ENCODE results near the gene ALX3. TPM values are rescaled to one million over a fixed set of nuclear protein-coding genes. Genes with fewer than 3 reads are reported as not detected.

ALX3 gene
- polyA plus RNA-seq, 2 donors, result 0.04 to 0.06 TPM

GRCh38 chr1:110059133-110059863, 11.2 kb downstream of the ALX3 start:
- Histone ChIP-seq H3K4me1 (ENCODE audit: control insufficient read depth in 2 of 2, insufficient read depth in 2 of 2, low read length in 1 of 2) (peaks cover 0 to 3% of the 10 kb centered on the region in 2 donors), H3K4me3 (ENCODE audit: low read depth in 1 of 2, low read length in 2 of 2) (no peak overlapping the region), H3K27me3 (ENCODE audit: control insufficient read depth in 1 of 2, insufficient read depth in 2 of 2, low read length in 2 of 2) (no peaks in the 10 kb centered on the region), H3K9me3 (ENCODE audit: control insufficient read depth in 2 of 2, insufficient read depth in 1 of 2, low read depth in 1 of 2, low read length in 1 of 2) (no peaks in the 10 kb centered on the region), H3K27ac (ENCODE audit: low read depth in 2 of 2, low read length in 1 of 2) (no peak overlapping the region), H3K36me3 (ENCODE audit: control insufficient read depth in 2 of 2, insufficient read depth in 2 of 2, low read length in 1 of 2) (peaks cover 15 to 31% of the 10 kb centered on the region in 2 donors)
- WGBS, 2 donors, result 85 to 88% methylated on average over 6 of the region's 6 CpGs

GRCh38 chr1:110058591-110058990, 11.9 kb downstream of the ALX3 start:
- Histone ChIP-seq H3K36me3 (ENCODE audit: control insufficient read depth in 2 of 2, insufficient read depth in 2 of 2, low read length in 1 of 2) (peaks cover 15 to 38% of the 10 kb centered on the region in 2 donors), H3K4me1 (ENCODE audit: control insufficient read depth in 2 of 2, insufficient read depth in 2 of 2, low read length in 1 of 2) (peaks cover 0 to 3% of the 10 kb centered on the region in 2 donors), H3K4me3 (ENCODE audit: low read depth in 1 of 2, low read length in 2 of 2) (no peak overlapping the region), H3K27ac (ENCODE audit: low read depth in 2 of 2, low read length in 1 of 2) (no peak overlapping the region), H3K9me3 (ENCODE audit: control insufficient read depth in 2 of 2, insufficient read depth in 1 of 2, low read depth in 1 of 2, low read length in 1 of 2) (no peaks in the 10 kb centered on the region), H3K27me3 (ENCODE audit: control insufficient read depth in 1 of 2, insufficient read depth in 2 of 2, low read length in 2 of 2) (no peaks in the 10 kb centered on the region)
- WGBS, 2 donors, result 76 to 82% methylated on average over 1 of the region's 1 CpG

GRCh38 chr1:110057963-110058518, 12.4 kb downstream of the ALX3 start:
- 79 to 83% methylated on average over 7 of the region's 7 CpGs for WGBS, 2 donors
- H3K4me3 ChIP-seq (ENCODE audit: low read depth in 1 of 2, low read length in 2 of 2), result no peak overlapping the region
- peaks cover 15 to 43% of the 10 kb centered on the region in 2 donors for H3K36me3 ChIP-seq (ENCODE audit: control insufficient read depth in 2 of 2, insufficient read depth in 2 of 2, low read length in 1 of 2)
- no peaks in the 10 kb centered on the region for H3K9me3 ChIP-seq (ENCODE audit: control insufficient read depth in 2 of 2, insufficient read depth in 1 of 2, low read depth in 1 of 2, low read length in 1 of 2)
- peaks cover 0 to 3% of the 10 kb centered on the region in 2 donors for H3K4me1 ChIP-seq (ENCODE audit: control insufficient read depth in 2 of 2, insufficient read depth in 2 of 2, low read length in 1 of 2)
- H3K27ac ChIP-seq (ENCODE audit: low read depth in 2 of 2, low read length in 1 of 2), result no peak overlapping the region
- no peaks in the 10 kb centered on the region for H3K27me3 ChIP-seq (ENCODE audit: control insufficient read depth in 1 of 2, insufficient read depth in 2 of 2, low read length in 2 of 2)

- peaks cover 16 to 54% of the 10 kb centered on the region in 2 donors for H3K36me3 ChIP-seq (ENCODE audit: control insufficient read depth in 2 of 2, insufficient read depth in 2 of 2, low read length in 1 of 2)
- no peaks in the 10 kb centered on the region for H3K27me3 ChIP-seq (ENCODE audit: control insufficient read depth in 1 of 2, insufficient read depth in 2 of 2, low read length in 2 of 2)
- peak overlapping the region in 1 of 2 donors; percentile 57 for H3K27ac ChIP-seq (ENCODE audit: low read depth in 2 of 2, low read length in 1 of 2)
- WGBS, 2 donors, result 32 to 45% methylated on average over 3 of the region's 3 CpGs
- peaks cover 0 to 3% of the 10 kb centered on the region in 2 donors for H3K4me1 ChIP-seq (ENCODE audit: control insufficient read depth in 2 of 2, insufficient read depth in 2 of 2, low read length in 1 of 2)
- no peak overlapping the region for H3K4me3 ChIP-seq (ENCODE audit: low read depth in 1 of 2, low read length in 2 of 2)
- no peaks in the 10 kb centered on the region for H3K9me3 ChIP-seq (ENCODE audit: control insufficient read depth in 2 of 2, insufficient read depth in 1 of 2, low read depth in 1 of 2, low read length in 1 of 2)
These were observed 13.7 kb downstream of the ALX3 start for GRCh38 chr1:110056776-110057175.

- no peaks in the 10 kb centered on the region for H3K27me3 ChIP-seq (ENCODE audit: control insufficient read depth in 1 of 2, insufficient read depth in 2 of 2, low read length in 2 of 2)
- no peak overlapping the region for H3K4me3 ChIP-seq (ENCODE audit: low read depth in 1 of 2, low read length in 2 of 2)
- WGBS, 2 donors, result 41 to 65% methylated on average over 4 of the region's 4 CpGs
- peak overlapping the region in 1 of 2 donors; percentile 57 for H3K27ac ChIP-seq (ENCODE audit: low read depth in 2 of 2, low read length in 1 of 2)
- peaks cover 0 to 3% of the 10 kb centered on the region in 2 donors for H3K4me1 ChIP-seq (ENCODE audit: control insufficient read depth in 2 of 2, insufficient read depth in 2 of 2, low read length in 1 of 2)
- H3K36me3 ChIP-seq (ENCODE audit: control insufficient read depth in 2 of 2, insufficient read depth in 2 of 2, low read length in 1 of 2), result peaks cover 21 to 56% of the 10 kb centered on the region in 2 donors
- no peaks in the 10 kb centered on the region for H3K9me3 ChIP-seq (ENCODE audit: control insufficient read depth in 2 of 2, insufficient read depth in 1 of 2, low read depth in 1 of 2, low read length in 1 of 2)
These were observed 14.2 kb downstream of the ALX3 start for GRCh38 chr1:110056285-110056683.

GRCh38 chr1:110055493-110056284, 14.8 kb downstream of the ALX3 start:
- H3K36me3 ChIP-seq (ENCODE audit: control insufficient read depth in 2 of 2, insufficient read depth in 2 of 2, low read length in 1 of 2), result peaks cover 27 to 59% of the 10 kb centered on the region in 2 donors
- no peak overlapping the region for H3K27ac ChIP-seq (ENCODE audit: low read depth in 2 of 2, low read length in 1 of 2)
- no peaks in the 10 kb centered on the region for H3K9me3 ChIP-seq (ENCODE audit: control insufficient read depth in 2 of 2, insufficient read depth in 1 of 2, low read depth in 1 of 2, low read length in 1 of 2)
- 64 to 69% methylated on average over 5 of the region's 5 CpGs for WGBS, 2 donors
- H3K4me1 ChIP-seq (ENCODE audit: control insufficient read depth in 2 of 2, insufficient read depth in 2 of 2, low read length in 1 of 2), result peaks cover 0 to 3% of the 10 kb centered on the region in 2 donors
- H3K27me3 ChIP-seq (ENCODE audit: control insufficient read depth in 1 of 2, insufficient read depth in 2 of 2, low read length in 2 of 2), result no peaks in the 10 kb centered on the region
- no peak overlapping the region for H3K4me3 ChIP-seq (ENCODE audit: low read depth in 1 of 2, low read length in 2 of 2)

- H3K36me3 ChIP-seq (ENCODE audit: control insufficient read depth in 2 of 2, insufficient read depth in 2 of 2, low read length in 1 of 2), result peaks cover 25 to 64% of the 10 kb centered on the region in 2 donors
- peaks cover 0 to 3% of the 10 kb centered on the region in 2 donors for H3K4me1 ChIP-seq (ENCODE audit: control insufficient read depth in 2 of 2, insufficient read depth in 2 of 2, low read length in 1 of 2)
- H3K27ac ChIP-seq (ENCODE audit: low read depth in 2 of 2, low read length in 1 of 2), result no peak overlapping the region
- no peaks in the 10 kb centered on the region for H3K9me3 ChIP-seq (ENCODE audit: control insufficient read depth in 2 of 2, insufficient read depth in 1 of 2, low read depth in 1 of 2, low read length in 1 of 2)
- H3K4me3 ChIP-seq (ENCODE audit: low read depth in 1 of 2, low read length in 2 of 2), result no peak overlapping the region
- no peaks in the 10 kb centered on the region for H3K27me3 ChIP-seq (ENCODE audit: control insufficient read depth in 1 of 2, insufficient read depth in 2 of 2, low read length in 2 of 2)
- WGBS, 2 donors, result 64 to 67% methylated on average over 16 of the region's 16 CpGs
These were observed 16.7 kb downstream of the ALX3 start for GRCh38 chr1:110053552-110054428.

- Histone ChIP-seq H3K27ac (ENCODE audit: low read depth in 2 of 2, low read length in 1 of 2) (no peak overlapping the region), H3K27me3 (ENCODE audit: control insufficient read depth in 1 of 2, insufficient read depth in 2 of 2, low read length in 2 of 2) (no peaks in the 10 kb centered on the region), H3K4me3 (ENCODE audit: low read depth in 1 of 2, low read length in 2 of 2) (no peak overlapping the region), H3K36me3 (ENCODE audit: control insufficient read depth in 2 of 2, insufficient read depth in 2 of 2, low read length in 1 of 2) (peaks cover 26 to 67% of the 10 kb centered on the region in 2 donors), H3K9me3 (ENCODE audit: control insufficient read depth in 2 of 2, insufficient read depth in 1 of 2, low read depth in 1 of 2, low read length in 1 of 2) (no peaks in the 10 kb centered on the region), H3K4me1 (ENCODE audit: control insufficient read depth in 2 of 2, insufficient read depth in 2 of 2, low read length in 1 of 2) (no peaks in the 10 kb centered on the region)
- WGBS, 2 donors, result 57 to 65% methylated on average over 2 of the region's 2 CpGs
These were observed 19.2 kb downstream of the ALX3 start for GRCh38 chr1:110051262-110051648.

Data from esophagus (tissue), 2 donors.